GM23248 (cell line): ENCODE measurements around the gene PDGFB. TPM values are rescaled to one million over a fixed set of nuclear protein-coding genes. Genes with fewer than 3 reads are reported as not detected.

Source experiments
- DNase-seq: peaks from one replicate; pipeline ENCODE4 v3.0.0-alpha.2; 2015
- H2AFZ ChIP-seq: fragments of 200-600 bp; sonication (generic); 2 replicates; pipeline ENCODE4 v1.6.1; 2016; ENCODE audit warnings: antibody characterized with exemption
- H3F3A ChIP-seq: fragments of 200-600 bp; sonication (generic); 2 replicates; pipeline ENCODE4 v1.6.1; 2016; ENCODE audit warnings: mild to moderate bottlenecking, antibody characterized with exemption, mixed run types; ENCODE audit not compliant: insufficient read depth
- H3K27ac ChIP-seq: fragments of 200-600 bp; sonication (generic); 2 replicates; pipeline ENCODE4 v1.5.1; 2016; ENCODE audit warnings: mild to moderate bottlenecking
- H3K27me3 ChIP-seq: fragments of 200-600 bp; sonication (generic); replicated peaks from 2 replicates; pipeline ENCODE4 v1.6.1; 2016; ENCODE audit warnings: mild to moderate bottlenecking; ENCODE audit not compliant: insufficient read depth
- H3K36me3 ChIP-seq: fragments of 200-600 bp; sonication (generic); 2 replicates; pipeline ENCODE4 v1.6.1; 2016; ENCODE audit warnings: low read depth, mild to moderate bottlenecking
- H3K4me1 ChIP-seq: fragments of 200-600 bp; sonication (generic); 2 replicates; pipeline ENCODE4 v1.6.1; 2016; ENCODE audit warnings: mild to moderate bottlenecking; ENCODE audit not compliant: insufficient read depth
- H3K4me2 ChIP-seq: fragments of 200-600 bp; sonication (generic); one replicate; pipeline ENCODE4 v1.6.1; 2016; ENCODE audit warnings: mild to moderate bottlenecking; ENCODE audit not compliant: unreplicated experiment
- H3K4me3 ChIP-seq: fragments of 200-600 bp; sonication (generic); 2 replicates; pipeline ENCODE4 v1.5.1; 2016; ENCODE audit warnings: mild to moderate bottlenecking
- H3K79me2 ChIP-seq: fragments of 200-600 bp; sonication (generic); 2 replicates; pipeline ENCODE4 v1.6.1; 2016; ENCODE audit warnings: mild to moderate bottlenecking; ENCODE audit not compliant: insufficient read depth
- H3K9ac ChIP-seq: fragments of 200-600 bp; sonication (generic); 2 replicates; pipeline ENCODE4 v1.6.1; 2016; ENCODE audit warnings: mild to moderate bottlenecking
- H3K9me2 ChIP-seq: fragments of 200-600 bp; sonication (generic); 2 replicates; pipeline ENCODE4 v1.6.1; 2016; ENCODE audit warnings: mixed run types, mild to moderate bottlenecking, moderate library complexity; ENCODE audit not compliant: insufficient read depth
- H3K9me3 ChIP-seq: fragments of 200-600 bp; sonication (generic); one replicate; pipeline ENCODE4 v1.6.1; 2017; ENCODE audit warnings: low read depth
- H4K20me1 ChIP-seq: fragments of 200-600 bp; sonication (generic); 2 replicates; pipeline ENCODE4 v1.6.0; 2016; ENCODE audit not compliant: insufficient read depth
- EZH2 ChIP-seq: fragments of 200-600 bp; sonication (generic); IDR thresholded peaks from 2 replicates; pipeline ENCODE4 v1.6.1; 2018; ENCODE audit warnings: antibody characterized with exemption, mild to moderate bottlenecking; ENCODE audit not compliant: insufficient read depth, poor library complexity, severe bottlenecking
- EZH2phosphoT487 ChIP-seq: fragments of 200-600 bp; sonication (generic); IDR thresholded peaks from 2 replicates; pipeline ENCODE4 v1.6.1; 2018; ENCODE audit warnings: antibody characterized with exemption, moderate library complexity, mild to moderate bottlenecking, low read depth; ENCODE audit not compliant: insufficient read depth
- WGBS, 2 experiments: methylation state at CpG; one replicate each; pipeline ENCODE4 v1.1.6; 2015 to 2017; ENCODE audit warnings: low lambda C conversion rate in 2 of 2, low coverage in 1 of 2; ENCODE audit errors: missing lambda C conversion rate in 2 of 2; 5-methylcytosine and 5-hydroxymethylcytosine counted together
- in situ Hi-C: fragments of 300-500 bp; cut with MboI; formaldehyde crosslinking; loops from 2 replicates; pipeline ENCODE4 v1.15.0; 2020
- polyA plus RNA-seq: library from polyadenylated mRNA; unstranded; fragments of >200 nt; fragmentation: Nextera tagmentation; extraction: Ambion mirVana; gene quantifications from 2 replicates; pipeline ENCODE4 v1.2.1, GENCODE V29; 2016
- total RNA-seq: library from RNA; depleted of rRNA; stranded (reverse); fragments of >200 nt; shearing (Covaris generic); gene quantifications from 2 replicates; pipeline ENCODE4 v1.2.3, GENCODE V29; 2014

PDGFB gene
- total and polyA plus RNA-seq, 2 experiments from 2014 or later = 0.14 TPM; not detected in 1

- no peaks in the 10 kb centered on the region for H3K36me3 ChIP-seq
- no peaks in the 10 kb centered on the region for H3K79me2 ChIP-seq
- peaks cover 6% of the 10 kb centered on the region for H3K4me1 ChIP-seq
- H3K9me3 ChIP-seq = no peaks in the 10 kb centered on the region
- no peaks in the 10 kb centered on the region for H3F3A ChIP-seq
- no peak overlapping the region for H3K4me3 ChIP-seq
- no peaks in the 10 kb centered on the region for H3K9me2 ChIP-seq
- in situ Hi-C loops = no loop called here
- H4K20me1 ChIP-seq = no peaks in the 10 kb centered on the region
- H2AFZ ChIP-seq = no peak overlapping the region
- TF ChIP-seq EZH2phosphoT487 = no peak
- TF ChIP-seq EZH2 = no peak
- 89 to 93% methylated on average over 13 of the region's 13 CpGs for WGBS, 2 experiments
- H3K27me3 ChIP-seq = no peaks in the 10 kb centered on the region
- no peak overlapping the region for H3K27ac ChIP-seq
- DNase-seq = no peak
- no peak overlapping the region for H3K9ac ChIP-seq
- no peak overlapping the region for H3K4me2 ChIP-seq
Observed at GRCh38 chr22:39288135-39288898, 43.5 kb upstream of the PDGFB start.

GRCh38 chr22:39287076-39287725 lies 42.4 kb upstream of the PDGFB start:
- H2AFZ ChIP-seq = no peak overlapping the region
- H3K79me2 ChIP-seq = no peaks in the 10 kb centered on the region
- no peak overlapping the region for H3K27ac ChIP-seq
- no peak overlapping the region for H3K4me3 ChIP-seq
- H3K9me3 ChIP-seq = no peaks in the 10 kb centered on the region
- no peaks in the 10 kb centered on the region for H4K20me1 ChIP-seq
- no peak for DNase-seq
- H3K36me3 ChIP-seq = no peaks in the 10 kb centered on the region
- H3F3A ChIP-seq = no peaks in the 10 kb centered on the region
- in situ Hi-C loops = no loop called here
- H3K9ac ChIP-seq = no peak overlapping the region
- H3K27me3 ChIP-seq = no peaks in the 10 kb centered on the region
- TF ChIP-seq EZH2phosphoT487 (no peak), EZH2 (no peak)
- no peaks in the 10 kb centered on the region for H3K9me2 ChIP-seq
- H3K4me2 ChIP-seq = no peak overlapping the region
- 80 to 85% methylated on average over 8 of the region's 8 CpGs for WGBS, 2 experiments
- H3K4me1 ChIP-seq = peaks cover 3% of the 10 kb centered on the region

GRCh38 chr22:39284983-39285382 lies 40.2 kb upstream of the PDGFB start:
- Histone ChIP-seq H3K4me2 (no peak overlapping the region), H3K4me1 (no peaks in the 10 kb centered on the region), H3F3A (no peaks in the 10 kb centered on the region), H3K27ac (no peak overlapping the region), H3K79me2 (no peaks in the 10 kb centered on the region), H2AFZ (no peak overlapping the region), H4K20me1 (no peaks in the 10 kb centered on the region), H3K9me3 (no peaks in the 10 kb centered on the region), H3K27me3 (no peaks in the 10 kb centered on the region), H3K4me3 (no peak overlapping the region), H3K9me2 (no peaks in the 10 kb centered on the region), H3K36me3 (no peaks in the 10 kb centered on the region), H3K9ac (no peak overlapping the region)
- WGBS, 2 experiments = 63 to 66% methylated on average over 3 of the region's 3 CpGs
- TF ChIP-seq EZH2 (no peak), EZH2phosphoT487 (no peak)
- DNase-seq = no peak
- in situ Hi-C loops = no loop called here

- no peak for DNase-seq
- H3K9me3 ChIP-seq = no peaks in the 10 kb centered on the region
- H3K9me2 ChIP-seq = no peaks in the 10 kb centered on the region
- no peaks in the 10 kb centered on the region for H3K79me2 ChIP-seq
- H3K27ac ChIP-seq = no peak overlapping the region
- H3F3A ChIP-seq = no peaks in the 10 kb centered on the region
- in situ Hi-C loops = no loop called here
- H3K4me2 ChIP-seq = no peak overlapping the region
- no peak for TF ChIP-seq EZH2
- no peak for TF ChIP-seq EZH2phosphoT487
- H3K36me3 ChIP-seq = no peaks in the 10 kb centered on the region
- no peak overlapping the region for H3K9ac ChIP-seq
- no peak overlapping the region for H2AFZ ChIP-seq
- 86 to 88% methylated on average over 19 of the region's 19 CpGs for WGBS, 2 experiments
- no peaks in the 10 kb centered on the region for H4K20me1 ChIP-seq
- H3K27me3 ChIP-seq = no peaks in the 10 kb centered on the region
- H3K4me1 ChIP-seq = no peaks in the 10 kb centered on the region
- no peak overlapping the region for H3K4me3 ChIP-seq
Observed at GRCh38 chr22:39284142-39284980, 39.6 kb upstream of the PDGFB start.
